ENCODE data around the gene PUDP. TPM values are rescaled to one million over a fixed set of nuclear protein-coding genes. Genes with fewer than 3 reads are reported as not detected.
"Not testable (repeated sequence)": the region's sequence is repeated elsewhere in the genome, so short reads cannot be mapped to it uniquely, and the experiment has no call there.

PUDP gene
- polyA plus RNA-seq, 1 donor from 2014 or later, result 18.2 TPM

DNA sequence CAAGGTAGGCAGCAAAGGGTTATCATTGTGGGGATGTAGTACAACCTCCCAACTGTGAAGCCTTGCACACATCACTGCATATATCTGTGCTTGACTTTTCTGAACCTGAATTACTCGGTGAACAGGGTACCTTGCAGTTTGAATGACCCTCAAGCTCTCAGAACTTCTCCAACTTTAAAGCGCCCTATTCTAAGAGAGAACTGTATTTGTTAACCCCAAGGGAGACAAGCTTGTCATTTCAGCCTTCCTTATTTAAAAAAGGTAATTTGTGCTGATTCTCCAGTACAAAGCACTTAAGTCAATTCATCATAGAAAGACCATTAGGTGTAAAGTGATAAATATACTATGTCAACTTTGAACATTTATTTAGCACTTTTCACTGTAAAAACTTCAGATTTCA is 122.5 kb downstream of the PUDP start:
- no peaks in the 10 kb centered on the region for H3K36me3 ChIP-seq (ENCODE audit: insufficient read depth, low read length)
- no peak overlapping the region for H3K9ac ChIP-seq (ENCODE audit: low read length)
- no peaks in the 10 kb centered on the region for H3F3A ChIP-seq (ENCODE audit: insufficient read depth, low read length, poor library complexity, severe bottlenecking)
- no peaks in the 10 kb centered on the region for H3K9me3 ChIP-seq (ENCODE audit: low read length)
- H3K27me3 ChIP-seq (ENCODE audit: insufficient read depth, low read depth, low read length), result no peaks in the 10 kb centered on the region
- H3K79me2 ChIP-seq (replicated peaks; ENCODE audit: insufficient read depth, low read length), result no peaks in the 10 kb centered on the region
- H3K9me2 ChIP-seq (ENCODE audit: insufficient read depth, low read length), result no peaks in the 10 kb centered on the region
- no peak overlapping the region for H3K27ac ChIP-seq (ENCODE audit: low read length)
- no peak for TF ChIP-seq RAD21 (conservative IDR thresholded peaks at IDR 0.05)
- no peak for TF ChIP-seq POLR2AphosphoS5 (IDR thresholded peaks at IDR 0.05)
- TF ChIP-seq TAF1 (IDR thresholded peaks at IDR 0.05; ENCODE audit: low read depth), result no peak
- TF ChIP-seq SMC3 (conservative IDR thresholded peaks at IDR 0.05; ENCODE audit: poor library complexity), result no peak
- no peak for TF ChIP-seq MXI1 (conservative IDR thresholded peaks at IDR 0.05; ENCODE audit: poor library complexity, severe bottlenecking)
- TF ChIP-seq REST (IDR thresholded peaks at IDR 0.05; ENCODE audit: borderline replicate concordance), result no peak
- no peak for TF ChIP-seq EZH2 (IDR thresholded peaks at IDR 0.05; ENCODE audit: borderline replicate concordance, insufficient read depth, low read length, poor library complexity, severe bottlenecking)
- H4K20me1 ChIP-seq (ENCODE audit: insufficient read depth), result no peaks in the 10 kb centered on the region
- H2AFZ ChIP-seq (ENCODE audit: low read depth, low read length), result no peak overlapping the region
- no peak overlapping the region for H3K4me2 ChIP-seq (ENCODE audit: low read length)
- H3K4me3 ChIP-seq (ENCODE audit: low read length), result no peak overlapping the region

DNA sequence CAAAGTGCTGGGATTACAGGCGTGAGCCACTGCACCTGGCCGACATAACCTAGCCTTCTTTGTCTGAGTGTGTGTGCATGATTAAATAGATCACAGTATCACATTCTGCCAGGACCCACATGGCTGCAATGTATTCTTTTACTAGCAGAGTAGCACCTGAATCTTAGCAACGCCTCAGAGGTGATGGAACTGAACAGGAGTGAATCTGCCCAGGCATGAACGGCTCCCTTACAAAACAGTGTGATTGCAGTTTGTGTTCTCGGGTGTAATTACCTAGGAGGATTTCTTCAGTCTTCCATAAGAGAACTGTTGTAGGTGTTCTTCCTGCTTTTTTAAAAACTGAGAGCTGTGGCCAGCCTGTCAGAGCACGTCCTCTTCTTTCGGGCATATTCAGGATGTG is 123.1 kb downstream of the PUDP start:
- TF ChIP-seq POLR2AphosphoS5 (IDR thresholded peaks at IDR 0.05) (no peak), TAF1 (IDR thresholded peaks at IDR 0.05; ENCODE audit: low read depth) (no peak), RAD21 (conservative IDR thresholded peaks at IDR 0.05) (no peak), EZH2 (IDR thresholded peaks at IDR 0.05; ENCODE audit: borderline replicate concordance, insufficient read depth, low read length, poor library complexity, severe bottlenecking) (no peak)
- TF ChIP-seq, protein P1, sequence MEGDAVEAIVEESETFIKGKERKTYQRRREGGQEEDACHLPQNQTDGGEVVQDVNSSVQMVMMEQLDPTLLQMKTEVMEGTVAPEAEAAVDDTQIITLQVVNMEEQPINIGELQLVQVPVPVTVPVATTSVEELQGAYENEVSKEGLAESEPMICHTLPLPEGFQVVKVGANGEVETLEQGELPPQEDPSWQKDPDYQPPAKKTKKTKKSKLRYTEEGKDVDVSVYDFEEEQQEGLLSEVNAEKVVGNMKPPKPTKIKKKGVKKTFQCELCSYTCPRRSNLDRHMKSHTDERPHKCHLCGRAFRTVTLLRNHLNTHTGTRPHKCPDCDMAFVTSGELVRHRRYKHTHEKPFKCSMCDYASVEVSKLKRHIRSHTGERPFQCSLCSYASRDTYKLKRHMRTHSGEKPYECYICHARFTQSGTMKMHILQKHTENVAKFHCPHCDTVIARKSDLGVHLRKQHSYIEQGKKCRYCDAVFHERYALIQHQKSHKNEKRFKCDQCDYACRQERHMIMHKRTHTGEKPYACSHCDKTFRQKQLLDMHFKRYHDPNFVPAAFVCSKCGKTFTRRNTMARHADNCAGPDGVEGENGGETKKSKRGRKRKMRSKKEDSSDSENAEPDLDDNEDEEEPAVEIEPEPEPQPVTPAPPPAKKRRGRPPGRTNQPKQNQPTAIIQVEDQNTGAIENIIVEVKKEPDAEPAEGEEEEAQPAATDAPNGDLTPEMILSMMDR (IDR thresholded peaks at IDR 0.05; ENCODE audit: poor library complexity, severe bottlenecking), result no peak
- H3K9me3 ChIP-seq (ENCODE audit: low read length), result no peaks in the 10 kb centered on the region
- H4K20me1 ChIP-seq (ENCODE audit: insufficient read depth), result no peaks in the 10 kb centered on the region
- H3K4me2 ChIP-seq (ENCODE audit: low read length), result no peak overlapping the region
- no peak overlapping the region for H3K27ac ChIP-seq (ENCODE audit: low read length)
- no peak overlapping the region for H2AFZ ChIP-seq (ENCODE audit: low read depth, low read length)
- no peaks in the 10 kb centered on the region for H3F3A ChIP-seq (ENCODE audit: insufficient read depth, low read length, poor library complexity, severe bottlenecking)
- H3K36me3 ChIP-seq (ENCODE audit: insufficient read depth, low read length), result no peaks in the 10 kb centered on the region
- no peaks in the 10 kb centered on the region for H3K79me2 ChIP-seq (replicated peaks; ENCODE audit: insufficient read depth, low read length)
- H3K4me3 ChIP-seq (ENCODE audit: low read length), result no peak overlapping the region
- H3K27me3 ChIP-seq (ENCODE audit: insufficient read depth, low read depth, low read length), result no peaks in the 10 kb centered on the region
- H3K9ac ChIP-seq (ENCODE audit: low read length), result no peak overlapping the region
- H3K9me2 ChIP-seq (ENCODE audit: insufficient read depth, low read length), result no peaks in the 10 kb centered on the region

GRCh38 chrX:7022996-7023395 is 125.0 kb downstream of the PUDP start:
- H3K4me2 ChIP-seq (ENCODE audit: low read length); H2AFZ ChIP-seq (ENCODE audit: low read depth, low read length); H3K36me3 ChIP-seq (ENCODE audit: insufficient read depth, low read length); H3K27ac ChIP-seq (ENCODE audit: low read length); H3K79me2 ChIP-seq (replicated peaks; ENCODE audit: insufficient read depth, low read length); H3K9ac ChIP-seq (ENCODE audit: low read length); H4K20me1 ChIP-seq (ENCODE audit: insufficient read depth); H3K4me3 ChIP-seq (ENCODE audit: low read length); H3K9me3 ChIP-seq (ENCODE audit: low read length); H3K9me2 ChIP-seq (ENCODE audit: insufficient read depth, low read length); H3F3A ChIP-seq (ENCODE audit: insufficient read depth, low read length, poor library complexity, severe bottlenecking); H3K27me3 ChIP-seq (ENCODE audit: insufficient read depth, low read depth, low read length): not testable (repeated sequence)

All from neural cell (in vitro differentiated cells).